Measurements from ENCODE around the gene FARSA. TPM values are rescaled to one million over a fixed set of nuclear protein-coding genes. Genes with fewer than 3 reads are reported as not detected.

Gene FARSA
- total and polyA plus RNA-seq, 2 experiments from 2014 or later = 33.5 to 79.9 TPM

DNA sequence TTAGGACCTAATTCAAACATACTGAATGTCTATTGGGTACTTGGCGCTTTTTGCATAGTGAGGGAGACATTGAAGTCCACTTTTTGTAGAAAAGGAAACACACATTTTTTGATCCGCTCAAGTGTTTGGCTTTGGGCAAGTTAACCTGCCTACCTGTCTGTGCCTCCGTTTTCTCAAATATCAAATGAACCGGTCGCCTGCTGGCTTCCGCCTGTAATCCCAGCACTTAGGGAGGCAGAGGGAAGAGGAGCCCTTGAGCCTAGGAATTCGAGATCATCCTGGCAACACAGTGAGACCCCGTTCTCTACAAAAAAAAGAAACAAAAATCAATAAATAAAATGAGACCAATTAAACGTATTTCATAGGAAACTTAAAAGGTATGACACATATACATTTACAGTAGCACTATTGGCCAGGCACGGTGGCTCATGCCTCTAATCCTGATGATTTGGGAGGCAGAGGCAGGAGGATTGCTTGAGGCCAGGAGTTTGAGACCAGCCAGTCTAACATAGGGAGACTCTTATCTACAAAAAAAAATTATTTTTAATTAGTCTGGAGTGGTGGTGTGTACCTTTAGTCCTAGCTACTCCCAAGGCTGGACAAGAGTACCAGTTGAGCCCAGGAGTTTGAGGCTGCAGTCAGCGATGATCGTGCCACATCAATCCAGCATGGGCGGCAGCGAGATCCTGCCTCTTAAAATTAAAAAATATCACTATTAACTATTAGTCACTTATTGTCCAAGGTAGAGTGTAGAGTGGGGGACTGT, 13.4 kb upstream of the FARSA start:
- Histone ChIP-seq H3K4me1 (ENCODE audit: insufficient read depth) (peaks cover 15% of the 10 kb centered on the region), H3K4me3 (peak overlapping the region; percentile 88), H3K4me2 (ENCODE audit: unreplicated experiment) (peak overlapping the region; percentile 93), H3K27me3 (replicated peaks; ENCODE audit: insufficient read depth) (no peaks in the 10 kb centered on the region), H3K27ac (peak overlapping the region; percentile 91), H2AFZ (no peak overlapping the region), H4K20me1 (ENCODE audit: insufficient read depth) (no peaks in the 10 kb centered on the region), H3K9me3 (ENCODE audit: low read depth) (no peaks in the 10 kb centered on the region), H3F3A (ENCODE audit: insufficient read depth) (peaks cover 42% of the 10 kb centered on the region), H3K36me3 (ENCODE audit: low read depth) (peaks cover 36% of the 10 kb centered on the region; the same call in 1 of the 2 replicates), H3K9ac (peak overlapping the region; percentile 91), H3K79me2 (ENCODE audit: insufficient read depth) (peaks cover 75% of the 10 kb centered on the region), H3K9me2 (ENCODE audit: insufficient read depth) (no peaks in the 10 kb centered on the region)
- in situ Hi-C loops (cut with MboI) = no loop called here
- WGBS, 2 experiments (ENCODE audit: low coverage in 1 of 2, low lambda C conversion rate in 2 of 2, missing lambda C conversion rate in 2 of 2) = 57% methylated on average over 14 of the region's 14 CpGs
- peak; percentile 17 for DNase-seq
- TF ChIP-seq EZH2 (IDR thresholded peaks at IDR 0.05; ENCODE audit: insufficient read depth, poor library complexity, severe bottlenecking) = no peak
- TF ChIP-seq EZH2phosphoT487 (IDR thresholded peaks at IDR 0.05; ENCODE audit: insufficient read depth, low read depth) = no peak

DNA sequence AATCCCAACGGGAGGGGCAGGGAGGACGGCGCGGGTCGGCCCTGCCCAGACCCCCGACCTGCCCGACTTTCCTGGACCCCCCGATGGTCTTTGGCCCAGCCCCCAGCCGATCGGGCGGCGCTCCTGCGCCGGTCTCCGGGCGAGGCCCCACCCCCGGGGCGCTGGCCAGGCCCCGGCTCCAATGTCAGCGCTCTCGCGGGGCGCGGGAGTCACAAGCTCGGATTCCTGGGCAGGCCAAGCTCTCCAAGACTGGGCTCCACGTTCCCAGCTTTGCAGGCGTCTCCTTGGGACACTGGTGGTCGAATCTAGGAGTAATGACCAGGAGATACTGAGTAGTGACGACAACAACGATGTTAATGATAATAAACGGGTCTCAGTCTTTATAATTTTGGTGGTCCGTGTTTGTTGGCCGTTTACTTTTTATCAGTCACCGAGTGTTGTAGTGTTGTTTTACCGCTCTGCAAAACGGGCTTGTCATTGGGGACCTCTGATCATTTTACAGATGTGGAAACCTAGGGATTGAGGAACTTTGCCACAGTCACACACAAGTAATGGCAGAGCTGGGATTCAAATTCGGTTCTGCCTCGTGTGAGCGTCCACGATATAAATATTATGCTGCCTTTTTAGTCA, 12.7 kb upstream of the FARSA start:
- Histone ChIP-seq H3K9me3 (ENCODE audit: low read depth) (no peaks in the 10 kb centered on the region), H3K27ac (peak overlapping the region; percentile 91), H3K36me3 (ENCODE audit: low read depth) (peaks cover 39% of the 10 kb centered on the region), H3K79me2 (ENCODE audit: insufficient read depth) (peaks cover 75% of the 10 kb centered on the region), H3K27me3 (replicated peaks; ENCODE audit: insufficient read depth) (no peaks in the 10 kb centered on the region), H3K9me2 (ENCODE audit: insufficient read depth) (no peaks in the 10 kb centered on the region), H4K20me1 (ENCODE audit: insufficient read depth) (no peaks in the 10 kb centered on the region), H3F3A (ENCODE audit: insufficient read depth) (peaks cover 42% of the 10 kb centered on the region), H3K9ac (peak overlapping the region; percentile 91), H2AFZ (no peak overlapping the region), H3K4me1 (ENCODE audit: insufficient read depth) (peaks cover 15% of the 10 kb centered on the region), H3K4me2 (ENCODE audit: unreplicated experiment) (peak overlapping the region; percentile 93), H3K4me3 (peak overlapping the region; percentile 88)
- TF ChIP-seq EZH2 (IDR thresholded peaks at IDR 0.05; ENCODE audit: insufficient read depth, poor library complexity, severe bottlenecking) (no peak), EZH2phosphoT487 (IDR thresholded peaks at IDR 0.05; ENCODE audit: insufficient read depth, low read depth) (no peak)
- in situ Hi-C loops (cut with MboI) = no loop called here
- peak; percentile 96 for DNase-seq
- 2 to 3% methylated on average over 16 to 35 of the region's 40 CpGs for WGBS, 2 experiments (ENCODE audit: low coverage in 1 of 2, low lambda C conversion rate in 2 of 2, missing lambda C conversion rate in 2 of 2)

DNA sequence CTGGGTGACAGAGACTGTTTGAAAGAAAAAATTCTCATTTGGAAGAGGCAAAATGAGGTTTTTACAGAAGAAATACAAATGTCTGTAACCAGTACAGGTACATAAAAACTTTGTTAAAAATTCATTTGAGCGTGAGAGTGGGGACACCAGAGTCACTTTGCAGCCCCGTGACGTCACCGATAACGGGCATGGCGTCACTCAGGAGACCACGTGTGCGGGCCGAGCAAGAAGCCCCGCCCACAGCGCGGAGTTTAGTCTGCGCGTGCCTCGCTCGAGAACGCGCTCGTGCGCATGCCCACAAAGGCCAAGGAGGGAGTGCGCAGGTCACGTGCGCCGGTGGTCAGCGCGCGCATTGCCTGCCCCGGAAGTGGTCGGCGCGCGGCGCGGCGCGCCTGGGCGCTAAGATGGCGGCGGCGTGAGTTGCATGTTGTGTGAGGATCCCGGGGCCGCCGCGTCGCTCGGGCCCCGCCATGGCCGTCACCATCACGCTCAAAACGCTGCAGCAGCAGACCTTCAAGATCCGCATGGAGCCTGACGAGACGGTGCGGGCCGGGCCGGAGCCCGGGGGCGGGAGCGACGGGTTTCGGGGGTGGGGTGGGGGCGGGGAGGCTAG, 12.1 kb upstream of the FARSA start, which contains the start of gene RAD23A:
Gene RAD23A, plus strand, starts transcription at position 384 of the 613 bp plus-strand sequence. Its CDS starts 87 bp downstream, at position 471.
- H3K9me3 ChIP-seq (ENCODE audit: low read depth) = no peaks in the 10 kb centered on the region
- peaks cover 42% of the 10 kb centered on the region for H3F3A ChIP-seq (ENCODE audit: insufficient read depth)
- peak within 1 kb of the TSS; percentile 91 for H3K9ac ChIP-seq
- peaks cover 76% of the 10 kb centered on the region for H3K79me2 ChIP-seq (ENCODE audit: insufficient read depth)
- WGBS, 2 experiments (ENCODE audit: low coverage in 1 of 2, low lambda C conversion rate in 2 of 2, missing lambda C conversion rate in 2 of 2) = 1% methylated on average over 47 to 62 of the region's 62 CpGs
- H3K9me2 ChIP-seq (ENCODE audit: insufficient read depth) = no peaks in the 10 kb centered on the region
- in situ Hi-C loops (cut with MboI) = no loop called here
- DNase-seq = peak; percentile 100
- peak within 1 kb of the TSS; percentile 93 for H3K4me2 ChIP-seq (ENCODE audit: unreplicated experiment)
- H3K4me1 ChIP-seq (ENCODE audit: insufficient read depth) = peaks cover 21% of the 10 kb centered on the region
- H3K27ac ChIP-seq = peak within 1 kb of the TSS; percentile 91
- H4K20me1 ChIP-seq (ENCODE audit: insufficient read depth) = no peaks in the 10 kb centered on the region
- H3K4me3 ChIP-seq = peak within 1 kb of the TSS; percentile 88
- no peak within 1 kb of the TSS for H2AFZ ChIP-seq
- TF ChIP-seq EZH2 (IDR thresholded peaks at IDR 0.05; ENCODE audit: insufficient read depth, poor library complexity, severe bottlenecking) (no peak), EZH2phosphoT487 (IDR thresholded peaks at IDR 0.05; ENCODE audit: insufficient read depth, low read depth) (no peak)
- H3K36me3 ChIP-seq (ENCODE audit: low read depth) = peaks cover 39% of the 10 kb centered on the region
- no peaks in the 10 kb centered on the region for H3K27me3 ChIP-seq (replicated peaks; ENCODE audit: insufficient read depth)

DNA sequence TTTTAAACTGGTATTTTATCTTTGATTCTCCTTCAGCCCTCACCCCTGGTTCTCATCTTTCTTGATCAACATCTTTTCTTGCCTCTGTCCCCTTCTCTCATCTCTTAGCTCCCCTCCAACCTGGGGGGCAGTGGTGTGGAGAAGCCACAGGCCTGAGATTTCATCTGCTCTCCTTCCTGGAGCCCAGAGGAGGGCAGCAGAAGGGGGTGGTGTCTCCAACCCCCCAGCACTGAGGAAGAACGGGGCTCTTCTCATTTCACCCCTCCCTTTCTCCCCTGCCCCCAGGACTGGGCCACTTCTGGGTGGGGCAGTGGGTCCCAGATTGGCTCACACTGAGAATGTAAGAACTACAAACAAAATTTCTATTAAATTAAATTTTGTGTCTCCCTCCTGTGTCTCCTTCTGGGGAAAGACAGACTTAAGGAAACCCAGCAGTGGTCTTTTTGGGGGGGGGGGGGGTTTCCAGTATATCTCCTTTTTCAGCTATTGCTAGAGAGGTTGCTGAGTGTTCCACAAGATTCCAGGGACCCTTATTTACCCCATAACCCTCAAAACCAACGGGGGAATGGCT, 10.7 kb upstream of the FARSA start:
- Histone ChIP-seq H3K36me3 (ENCODE audit: low read depth) (peaks cover 47% of the 10 kb centered on the region), H2AFZ (no peak overlapping the region), H3K9me2 (ENCODE audit: insufficient read depth) (no peaks in the 10 kb centered on the region), H3K79me2 (ENCODE audit: insufficient read depth) (peaks cover 76% of the 10 kb centered on the region), H3K4me1 (ENCODE audit: insufficient read depth) (peaks cover 32% of the 10 kb centered on the region), H3F3A (ENCODE audit: insufficient read depth) (peaks cover 55% of the 10 kb centered on the region), H4K20me1 (ENCODE audit: insufficient read depth) (0 out of 2 replicates have a peak, but pooled peaks cover 6% of the 10 kb centered on the region), H3K9ac (0 out of 2 replicates have a peak overlapping the region, but pooled peaks have one; percentile 14), H3K27me3 (replicated peaks; ENCODE audit: insufficient read depth) (no peaks in the 10 kb centered on the region), H3K27ac (peak overlapping the region; percentile 91), H3K4me3 (no peak overlapping the region), H3K4me2 (ENCODE audit: unreplicated experiment) (no peak overlapping the region), H3K9me3 (ENCODE audit: low read depth) (no peaks in the 10 kb centered on the region)
- TF ChIP-seq EZH2 (IDR thresholded peaks at IDR 0.05; ENCODE audit: insufficient read depth, poor library complexity, severe bottlenecking) (no peak), EZH2phosphoT487 (IDR thresholded peaks at IDR 0.05; ENCODE audit: insufficient read depth, low read depth) (no peak)
- in situ Hi-C loops (cut with MboI) = no loop called here
- WGBS, 2 experiments (ENCODE audit: low coverage in 1 of 2, low lambda C conversion rate in 2 of 2, missing lambda C conversion rate in 2 of 2) = 93 to 95% methylated on average over 2 of the region's 2 CpGs
- DNase-seq = no peak

Data from GM23248 (cell line).